A673 (cell line): ENCODE data around the gene OR4E2. TPM values are rescaled to one million over a fixed set of nuclear protein-coding genes. Genes with fewer than 3 reads are reported as not detected.

ENCODE experiments used
- BruUV-seq: library from RNA; stranded (reverse); fragments of 400-500 nt; replicated peaks from 2 replicates; lab custom pipeline; 2021; lab: Mats Ljungman, UMichigan
- CTCF ChIA-PET: fragments of 300-600 bp; sonication (Branson Sonifier 250); formaldehyde crosslinking; loops from one replicate; lab custom pipeline; 2022; ENCODE audit warnings: antibody characterized with exemption; lab: Charles Lee
- POLR2A ChIA-PET: fragments of 300-600 bp; sonication (Branson Sonifier 250); formaldehyde crosslinking; loops from one replicate; lab custom pipeline; 2022; ENCODE audit warnings: antibody characterized with exemption; ENCODE audit not compliant: low non-redundant PET; lab: Charles Lee
- DNase-seq: peaks from one replicate; pipeline ENCODE4 v3.0.0-alpha.2; 2015; ENCODE audit warnings: low spot score
- H3K27ac ChIP-seq: fragments of 200-600 bp; sonication (generic); 2 replicates; pipeline ENCODE4 v1.5.1; 2016; ENCODE audit warnings: mixed run types, low read depth, mild to moderate bottlenecking, mixed read lengths, antibody characterized with exemption, low read length; ENCODE audit not compliant: poor library complexity, severe bottlenecking
- H3K27me3 ChIP-seq: fragments of 200-600 bp; sonication (generic); replicated peaks from 2 replicates; pipeline ENCODE4 v1.6.1; 2017; ENCODE audit warnings: mixed run types, low read depth, mild to moderate bottlenecking, mixed read lengths, antibody characterized with exemption, low read length; ENCODE audit not compliant: insufficient read depth, poor library complexity
- H3K36me3 ChIP-seq: fragments of 200-600 bp; sonication (generic); 2 replicates; pipeline ENCODE4 v1.6.1; 2016; ENCODE audit warnings: mixed run types, mild to moderate bottlenecking, mixed read lengths, antibody characterized with exemption, low read length; ENCODE audit not compliant: insufficient read depth, poor library complexity, severe bottlenecking
- H3K4me1 ChIP-seq: fragments of 200-600 bp; sonication (generic); 2 replicates; pipeline ENCODE4 v1.6.1; 2017; ENCODE audit warnings: mixed run types, mild to moderate bottlenecking, mixed read lengths, antibody characterized with exemption, low read length; ENCODE audit not compliant: insufficient read depth, poor library complexity, severe bottlenecking
- H3K4me3 ChIP-seq: fragments of 200-600 bp; sonication (generic); 2 replicates; pipeline ENCODE4 v1.5.1; 2016; ENCODE audit warnings: low read depth, mixed run types, mild to moderate bottlenecking, mixed read lengths, low read length; ENCODE audit not compliant: poor library complexity, severe bottlenecking
- H3K9me3 ChIP-seq: fragments of 200-600 bp; sonication (generic); 2 replicates; pipeline ENCODE4 v1.6.1; 2016; ENCODE audit warnings: mixed run types, low read depth, mild to moderate bottlenecking, mixed read lengths, antibody characterized with exemption, low read length; ENCODE audit not compliant: poor library complexity, severe bottlenecking
- EZH2 ChIP-seq: fragments of 200-600 bp; sonication (generic); IDR thresholded peaks from 2 replicates; pipeline ENCODE4 v1.6.1; 2017; ENCODE audit warnings: borderline replicate concordance, low read depth, mild to moderate bottlenecking, mixed read lengths, antibody characterized with exemption, low read length; ENCODE audit not compliant: poor library complexity, severe bottlenecking
- intact Hi-C: fragments of 100-400 bp; cut with micrococcal nuclease; formaldehyde crosslinking; loops from one replicate; pipeline ENCODE4 v1.10.0; 2022; ENCODE audit not compliant: unreplicated experiment
- total RNA-seq: library from RNA; stranded (reverse); gene quantifications from 2 replicates; pipeline ENCODE4 v1.2.3, GENCODE V29; 2021
- TF ChIP-seq, protein P1 (sequence below): fragments of 300-800, 200-600 bp; sonication (generic); conservative IDR thresholded peaks from 2 replicates; pipeline ENCODE4 v1.5.1; 2017; ENCODE audit warnings: low read depth, mild to moderate bottlenecking, antibody characterized with exemption, low read length, moderate library complexity, mixed read lengths

OR4E2 gene
- total RNA-seq, 1 experiment from 2014 or later, result 10.8 TPM

DNA sequence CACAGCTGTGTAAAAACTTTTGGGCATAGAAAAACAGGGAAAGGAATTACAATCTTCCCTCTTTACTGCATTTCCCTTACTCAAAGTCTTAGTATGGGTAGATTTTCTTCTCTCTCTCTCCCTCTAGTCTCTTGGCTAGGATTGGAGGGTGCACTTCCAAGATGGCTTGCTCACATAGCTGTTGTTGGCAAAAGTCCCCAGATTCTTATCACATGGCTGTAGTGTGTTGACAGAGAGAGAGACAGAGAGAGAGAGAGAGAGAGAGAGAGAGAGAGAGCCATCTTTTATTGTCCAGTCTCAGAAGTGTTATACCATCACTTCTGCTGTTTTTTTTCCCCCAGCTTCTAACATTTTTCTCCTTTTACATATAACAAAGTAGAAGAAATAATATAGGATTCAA is 6.3 kb upstream of the OR4E2 start:
- Histone ChIP-seq H3K4me1 (peaks cover 11% of the 10 kb centered on the region), H3K27me3 (no peaks in the 10 kb centered on the region), H3K36me3 (peaks cover 84% of the 10 kb centered on the region), H3K27ac (peak overlapping the region; percentile 100), H3K9me3 (no peaks in the 10 kb centered on the region), H3K4me3 (peak overlapping the region; percentile 10)
- intact Hi-C loops, result no loop called here
- DNase-seq, result peak; percentile 75
- TF ChIP-seq, protein P1, sequence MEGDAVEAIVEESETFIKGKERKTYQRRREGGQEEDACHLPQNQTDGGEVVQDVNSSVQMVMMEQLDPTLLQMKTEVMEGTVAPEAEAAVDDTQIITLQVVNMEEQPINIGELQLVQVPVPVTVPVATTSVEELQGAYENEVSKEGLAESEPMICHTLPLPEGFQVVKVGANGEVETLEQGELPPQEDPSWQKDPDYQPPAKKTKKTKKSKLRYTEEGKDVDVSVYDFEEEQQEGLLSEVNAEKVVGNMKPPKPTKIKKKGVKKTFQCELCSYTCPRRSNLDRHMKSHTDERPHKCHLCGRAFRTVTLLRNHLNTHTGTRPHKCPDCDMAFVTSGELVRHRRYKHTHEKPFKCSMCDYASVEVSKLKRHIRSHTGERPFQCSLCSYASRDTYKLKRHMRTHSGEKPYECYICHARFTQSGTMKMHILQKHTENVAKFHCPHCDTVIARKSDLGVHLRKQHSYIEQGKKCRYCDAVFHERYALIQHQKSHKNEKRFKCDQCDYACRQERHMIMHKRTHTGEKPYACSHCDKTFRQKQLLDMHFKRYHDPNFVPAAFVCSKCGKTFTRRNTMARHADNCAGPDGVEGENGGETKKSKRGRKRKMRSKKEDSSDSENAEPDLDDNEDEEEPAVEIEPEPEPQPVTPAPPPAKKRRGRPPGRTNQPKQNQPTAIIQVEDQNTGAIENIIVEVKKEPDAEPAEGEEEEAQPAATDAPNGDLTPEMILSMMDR, result no peak
- TF ChIP-seq EZH2, result no peak
- BruUV-seq, result no TSS peak
- ChIA-PET POLR2A (interaction anchor here (0.7 kb wide), 2 partner anchors 99 to 1448 kb away, joined by 5 to 12 read pairs; partner anchors contain the start of genes ACIN1 and C14orf119), CTCF (interaction anchor here (0.6 kb wide), 1 partner anchor 9 kb away, joined by 6 read pairs; no protein-coding TSS in a partner anchor)

DNA sequence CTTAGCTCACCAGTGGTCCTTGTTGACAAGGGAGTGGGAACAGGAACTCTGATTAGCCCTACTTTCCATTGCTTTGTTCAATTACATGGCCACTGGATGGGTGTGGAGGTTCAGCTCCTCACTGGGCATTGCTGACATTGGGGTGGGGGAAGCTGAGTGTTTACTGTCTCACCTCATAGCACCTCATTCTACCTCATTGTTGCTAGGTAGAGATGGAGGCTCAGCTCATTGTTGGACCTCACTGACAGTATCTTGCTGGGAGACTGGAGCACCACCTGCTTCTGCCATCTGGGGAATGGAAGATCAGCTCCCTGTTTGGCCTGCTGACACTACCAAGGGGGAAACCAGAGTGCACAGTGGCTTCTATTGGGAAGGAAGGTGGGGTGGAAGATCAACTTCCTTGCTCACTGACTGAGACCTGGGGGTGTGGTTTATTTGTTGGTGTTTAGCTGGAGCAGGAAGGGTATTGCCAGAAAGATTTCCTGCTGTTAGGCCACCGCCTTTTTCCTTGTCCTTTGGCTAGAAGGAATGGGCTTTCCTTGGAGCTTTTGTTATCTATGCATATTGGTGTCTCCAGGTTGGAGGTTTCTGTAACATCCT is 1.3 kb upstream of the OR4E2 start:
- Histone ChIP-seq H3K9me3 (no peaks in the 10 kb centered on the region), H3K4me1 (peaks cover 54% of the 10 kb centered on the region), H3K36me3 (peaks cover 62% of the 10 kb centered on the region), H3K27ac (peak overlapping the region; percentile 100), H3K27me3 (no peaks in the 10 kb centered on the region), H3K4me3 (no peak overlapping the region)
- ChIA-PET CTCF (interaction anchor here (0.6 kb wide), 1 partner anchor 20 kb away, joined by 4 read pairs; no protein-coding TSS in a partner anchor), POLR2A (interaction anchor here (0.6 to 1.2 kb wide), 3 partner anchors 9 to 27 kb away, joined by 3 to 7 read pairs (median 3); no protein-coding TSS in a partner anchor)
- TF ChIP-seq EZH2, result no peak
- TF ChIP-seq, protein P1, result no peak
- DNase-seq, result peak; percentile 77
- intact Hi-C loops, result no loop called here
- BruUV-seq, result no TSS peak

DNA sequence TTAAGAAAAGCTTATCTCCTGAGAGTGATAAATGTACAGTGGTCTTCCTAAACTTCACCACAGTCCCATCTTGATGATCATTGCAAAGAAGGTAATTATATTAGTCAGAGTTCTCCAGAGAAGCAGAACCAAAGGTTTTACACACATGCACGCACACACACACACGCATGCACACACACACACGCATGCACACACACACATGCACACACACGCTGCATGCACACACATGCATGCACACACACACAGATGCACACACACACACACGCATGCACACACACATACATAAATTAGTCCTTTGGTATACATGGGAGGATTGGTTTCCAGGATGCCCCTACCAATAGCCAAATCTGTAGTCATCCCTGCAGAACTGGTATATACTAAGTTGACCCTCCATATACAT is 580 bp downstream of the OR4E2 start:
- H3K9me3 ChIP-seq, result no peaks in the 10 kb centered on the region
- intact Hi-C loops, result no loop called here
- H3K36me3 ChIP-seq, result peaks cover 56% of the 10 kb centered on the region
- TF ChIP-seq, protein P1, result no peak
- no peak for TF ChIP-seq EZH2
- H3K4me1 ChIP-seq, result peaks cover 70% of the 10 kb centered on the region
- H3K4me3 ChIP-seq, result peak overlapping the region; percentile 14
- no peak for DNase-seq
- BruUV-seq, result no TSS peak
- POLR2A ChIA-PET, result interaction anchor here (0.8 kb wide), 1 partner anchor 13 kb away, joined by 3 read pairs; no protein-coding TSS in a partner anchor
- CTCF ChIA-PET, result no interaction called here
- no peaks in the 10 kb centered on the region for H3K27me3 ChIP-seq
- H3K27ac ChIP-seq, result peak overlapping the region; percentile 100
